Activated CD8-positive, alpha-beta memory T cell treated with anti-CD3 and anti-CD28 coated beads for 4 hours (primary cell): ENCODE data around the gene MOB4.
"Not testable (repeated sequence)": the region's sequence is repeated elsewhere in the genome, so short reads cannot be mapped to it uniquely, and the experiment has no call there.

ENCODE experiments used
- DNase-seq, 2 donors: peaks; one replicate each; pipeline ENCODE4 v3.0.0-alpha.2; 2020; ENCODE audit warnings: low read depth in 2 of 2

MOB4 gene

GRCh38 chr2:197514754-197515153 lies 1.1 kb upstream of the MOB4 start:
- DNase-seq = no peak

DNA sequence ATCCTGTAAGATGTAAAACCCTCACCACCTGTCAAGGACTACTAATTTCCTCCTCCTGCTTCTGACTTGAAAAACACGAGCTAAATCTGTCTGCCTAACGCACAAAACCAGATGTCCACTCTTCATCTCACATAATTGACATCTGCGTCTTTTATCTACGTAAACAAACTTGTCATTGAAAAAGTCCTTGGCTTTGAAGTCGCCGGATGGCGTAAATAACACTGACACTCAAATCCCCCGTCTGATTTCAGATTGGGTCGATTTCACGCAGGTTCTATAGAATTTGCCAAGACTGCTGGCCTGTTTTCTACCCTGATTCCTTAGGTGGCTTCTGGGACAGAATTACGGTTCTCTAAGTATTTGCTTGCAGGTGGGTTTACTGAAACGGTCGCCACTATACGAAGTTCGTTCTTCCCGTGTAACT lies 539 bp upstream of the MOB4 start:
- no peak for DNase-seq

DNA sequence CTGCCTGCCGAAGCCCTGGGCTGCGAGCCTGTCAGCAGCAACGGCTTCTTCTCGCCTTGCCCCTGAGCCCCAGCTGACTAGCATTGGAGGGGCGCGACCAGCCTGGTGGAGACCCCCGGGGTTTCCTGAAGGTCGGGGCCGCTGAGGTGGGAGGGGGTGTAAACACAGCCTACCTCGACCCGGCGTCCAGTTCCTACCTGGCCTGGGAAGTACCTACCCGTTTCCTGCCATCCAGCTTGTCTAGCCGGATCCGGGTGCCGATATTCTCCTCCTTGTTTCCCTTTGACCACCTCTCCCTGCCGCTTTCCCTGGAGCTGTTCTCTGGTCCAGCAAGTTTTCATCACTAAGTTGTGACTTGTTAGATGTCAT lies 511 bp downstream of the MOB4 start:
- DNase-seq = no peak

- no peak for DNase-seq
These were observed 1.3 kb downstream of the MOB4 start for GRCh38 chr2:197517150-197517549.

DNA sequence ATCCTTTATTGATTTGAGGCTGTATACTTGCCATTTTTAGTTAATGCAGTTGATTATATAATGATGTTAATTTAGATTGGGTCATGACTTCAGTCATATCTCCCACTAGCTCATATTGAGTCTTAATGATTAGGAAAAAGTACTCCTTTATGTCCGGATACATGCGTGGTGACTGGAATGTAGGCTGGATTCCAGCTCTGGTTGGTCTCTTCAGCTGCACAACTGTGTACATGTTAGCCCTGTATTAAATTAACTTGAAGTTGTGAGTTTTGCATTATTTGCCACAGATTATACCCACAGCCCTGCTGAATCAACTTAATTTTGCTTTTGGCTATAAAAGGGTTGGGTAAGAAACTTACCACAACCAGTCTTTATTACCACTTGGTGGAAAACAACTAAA lies 22.5 kb downstream of the MOB4 start:
- no peak for DNase-seq

- DNase-seq = no peak
These were observed 23.9 kb downstream of the MOB4 start for GRCh38 chr2:197539734-197540133.

DNA sequence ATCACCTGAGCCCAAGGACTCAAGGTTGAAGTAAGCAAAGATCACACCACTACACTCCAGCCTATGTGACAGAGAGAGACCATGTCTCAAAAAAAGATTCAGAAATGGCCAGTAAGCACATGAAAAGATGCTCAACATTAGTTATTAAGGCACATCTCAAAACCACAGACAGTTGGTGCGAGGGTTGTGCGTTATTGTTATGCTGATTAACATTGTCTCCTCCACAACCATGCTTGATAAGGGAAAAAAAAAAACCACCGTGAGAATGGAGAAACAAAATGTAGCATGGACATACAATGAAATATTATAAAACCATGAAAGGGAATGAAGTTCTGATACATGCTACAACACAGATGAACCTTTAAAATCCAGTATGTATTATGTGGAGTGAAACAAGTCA lies 27.3 kb downstream of the MOB4 start:
- DNase-seq = no peak

DNA sequence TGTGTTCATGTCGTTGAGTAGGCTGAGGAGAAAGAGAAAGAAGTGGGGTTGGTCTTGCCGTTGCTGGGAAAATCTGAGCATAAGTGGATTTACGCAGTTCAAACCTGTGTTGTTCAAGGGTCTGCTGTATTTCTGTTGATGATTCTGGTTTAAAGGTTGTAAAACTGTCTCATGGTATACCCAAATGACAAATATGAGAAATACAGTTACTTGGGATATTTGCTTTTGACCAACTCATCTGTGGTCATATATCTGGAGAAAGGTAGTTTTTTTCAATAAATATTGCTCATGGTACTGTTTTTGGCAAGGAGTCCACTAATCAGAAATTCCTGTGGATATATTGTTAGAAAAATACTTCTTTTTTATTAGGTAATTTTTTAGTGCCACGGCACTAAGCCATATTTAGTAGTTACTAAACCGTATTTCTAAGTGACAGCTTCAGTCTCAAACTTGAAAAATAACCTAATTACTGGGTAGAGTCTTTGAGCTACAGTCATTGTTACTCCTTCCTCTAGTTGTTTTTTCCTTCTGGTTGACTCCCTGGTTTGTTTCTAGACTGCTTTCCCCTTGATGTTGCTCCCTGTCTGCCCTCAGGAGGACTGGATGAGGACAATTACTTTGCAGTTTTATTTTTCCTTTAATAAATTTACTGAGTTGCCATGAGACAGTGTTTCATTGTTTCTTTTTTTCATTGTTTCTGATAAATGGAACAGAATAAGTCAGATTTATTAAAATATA lies 31.5 kb downstream of the MOB4 start:
- no peak for DNase-seq

- no peak for DNase-seq
These were observed 32.7 kb downstream of the MOB4 start for GRCh38 chr2:197548582-197548981.

DNA sequence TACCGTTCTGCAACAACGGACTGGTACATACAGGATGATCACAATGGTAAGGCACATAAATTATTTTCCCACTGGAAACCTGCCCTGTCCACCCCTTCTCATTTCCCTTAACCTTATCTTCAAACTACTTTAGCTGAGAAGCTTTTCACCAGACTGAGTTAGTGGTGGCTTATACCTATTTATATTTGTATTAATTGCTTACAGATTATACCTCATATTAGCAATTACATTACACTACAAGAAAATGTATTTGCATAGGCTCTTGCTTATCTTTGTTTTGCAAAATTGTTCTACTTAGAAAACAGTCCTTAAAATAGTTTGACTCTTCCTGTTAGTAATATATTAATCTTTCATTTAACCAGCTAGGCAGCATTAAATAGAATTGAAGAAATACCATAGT lies 35.4 kb downstream of the MOB4 start:
- DNase-seq = not testable (repeated sequence)

GRCh38 chr2:197555467-197555866 lies 39.6 kb downstream of the MOB4 start:
- DNase-seq = no peak

- DNase-seq = no peak
These were observed 40.6 kb downstream of the MOB4 start for GRCh38 chr2:197556456-197556855.

GRCh38 chr2:197558393-197558792 lies 42.5 kb downstream of the MOB4 start:
- DNase-seq = no peak

DNA sequence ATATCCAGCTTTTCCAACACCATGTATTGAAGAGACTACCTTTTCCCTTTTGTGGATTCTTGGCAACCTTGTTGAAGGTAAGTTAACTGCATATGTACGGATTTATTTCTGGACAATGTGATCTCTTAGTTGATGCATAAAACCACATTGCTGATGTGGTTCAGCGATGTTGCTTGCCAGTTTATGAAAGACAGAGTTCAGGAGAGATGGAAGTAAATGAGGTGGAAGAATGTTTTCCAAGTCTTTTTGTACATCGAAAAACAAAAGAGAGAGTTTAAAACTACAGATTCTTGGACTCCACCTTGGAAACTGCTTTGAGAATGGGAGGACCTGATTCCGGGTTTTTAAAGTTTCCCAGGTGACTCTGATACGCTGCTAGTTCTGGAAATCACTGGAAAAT lies 43.8 kb downstream of the MOB4 start:
- DNase-seq = no peak

DNA sequence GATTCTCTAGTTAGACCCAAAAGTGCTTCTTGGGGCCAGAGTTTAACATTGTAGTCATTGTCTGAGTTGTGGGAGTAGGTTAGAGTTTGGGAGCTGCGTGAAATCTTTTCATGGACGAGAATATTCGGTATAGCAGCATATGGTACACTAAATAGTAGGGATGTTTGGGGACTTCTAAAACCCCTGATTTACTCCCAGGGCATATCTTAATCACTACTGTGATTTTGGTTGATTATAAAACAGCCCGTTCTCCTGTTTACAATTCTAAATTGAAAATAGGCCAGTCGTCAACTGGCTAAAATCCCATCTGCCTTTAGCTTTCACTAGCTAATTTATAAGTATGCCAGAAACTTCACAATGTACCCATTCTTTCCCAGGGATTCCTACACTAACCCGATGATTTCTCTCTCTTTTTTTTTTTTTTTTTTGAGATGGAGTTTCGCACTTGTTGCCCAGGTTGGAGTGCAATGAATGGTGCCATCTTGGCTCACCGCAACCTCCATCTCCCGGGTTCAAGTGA lies 44.3 kb downstream of the MOB4 start:
- no peak for DNase-seq

DNA sequence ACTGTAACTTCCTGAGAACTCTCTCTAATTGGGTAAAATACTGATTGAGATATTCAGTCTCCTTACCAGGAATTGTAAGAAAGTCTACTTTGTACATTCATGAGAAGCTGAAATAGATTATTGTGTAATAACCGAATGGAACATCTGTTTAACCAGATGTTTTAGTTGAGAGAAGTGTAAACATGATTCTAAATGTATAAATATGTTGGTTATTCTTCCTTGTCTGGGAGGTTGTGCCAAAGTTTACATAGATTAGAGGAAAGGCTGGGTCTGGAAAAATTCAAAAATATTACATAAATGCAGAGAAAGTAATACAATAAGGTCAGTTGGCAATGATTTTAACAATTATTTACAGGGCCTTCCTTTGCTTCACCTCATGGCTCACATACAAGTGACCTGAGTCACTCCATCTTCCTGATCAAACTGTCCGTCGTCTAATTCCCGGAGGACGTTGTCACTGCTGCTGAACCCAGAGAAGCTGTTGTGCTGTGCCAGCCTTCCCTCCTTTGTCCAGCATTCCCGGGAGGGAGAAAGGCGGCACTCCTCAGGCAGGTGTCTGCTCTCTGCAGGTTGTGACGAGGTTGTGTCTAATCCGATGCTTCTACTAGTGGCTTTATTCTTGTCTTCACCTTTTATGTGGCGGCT lies 55.9 kb downstream of the MOB4 start:
- no peak for DNase-seq

- no peak for DNase-seq
These were observed 57.7 kb downstream of the MOB4 start for GRCh38 chr2:197573608-197574007.

GRCh38 chr2:197575987-197576386 lies 60.1 kb downstream of the MOB4 start:
- no peak for DNase-seq

GRCh38 chr2:197576631-197577030 lies 60.8 kb downstream of the MOB4 start:
- no peak for DNase-seq

DNA sequence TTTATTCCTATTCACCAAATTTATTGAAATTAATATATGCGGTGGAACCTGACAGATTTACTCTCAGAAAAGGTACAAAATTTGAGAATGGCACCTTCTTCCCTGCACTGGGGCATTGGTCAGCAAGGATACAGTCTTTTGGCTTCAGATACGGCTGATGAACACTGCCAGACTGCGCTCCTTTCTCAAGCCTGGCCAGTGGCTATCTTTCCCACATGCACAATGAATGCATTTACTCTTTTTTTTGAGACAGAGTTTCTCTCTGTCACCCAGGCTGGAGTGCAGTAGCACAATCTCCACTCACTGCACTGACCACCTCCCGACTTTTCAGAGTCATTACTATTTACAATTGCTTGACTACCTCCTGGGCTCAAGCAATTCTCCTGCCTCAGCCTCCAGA lies 61.6 kb downstream of the MOB4 start:
- DNase-seq = no peak

GRCh38 chr2:197578294-197578693 lies 62.4 kb downstream of the MOB4 start:
- not testable (repeated sequence) for DNase-seq

GRCh38 chr2:197580166-197580565 lies 64.3 kb downstream of the MOB4 start:
- not testable (repeated sequence) for DNase-seq

DNA sequence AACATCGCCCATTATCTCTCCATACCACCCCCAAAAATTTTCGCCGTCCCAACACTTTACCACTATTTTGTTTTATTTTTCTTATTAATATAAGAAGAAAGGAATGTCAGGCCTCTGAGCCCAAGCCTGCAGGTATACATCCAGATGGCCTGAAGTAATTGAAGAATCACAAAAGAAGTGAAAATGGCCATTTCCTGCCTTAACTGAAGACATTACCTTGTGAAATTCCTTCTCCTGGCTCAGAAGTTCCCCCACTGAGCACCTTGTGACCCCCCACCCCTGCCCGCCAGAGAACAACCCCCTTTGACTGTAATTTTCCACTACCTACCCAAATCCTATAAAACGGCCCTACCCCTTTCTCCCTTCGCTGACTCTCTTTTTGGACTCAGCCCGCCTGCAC lies 71.4 kb downstream of the MOB4 start:
- not testable (repeated sequence) for DNase-seq
